GM23338 (cell line): ENCODE measurements around the gene BAAT. TPM values are rescaled to one million over a fixed set of nuclear protein-coding genes. Genes with fewer than 3 reads are reported as not detected.

Experiments used
- ATAC-seq: fragments of 200-7000 bp; cut with Tn5 transposase; 3 replicates; pipeline ENCODE4 v1.9.1; 2020
- DNase-seq: peaks from one replicate; pipeline ENCODE4 v3.0.0-alpha.2; 2015; ENCODE audit warnings: low spot score
- H2AFZ ChIP-seq: fragments of 200-600 bp; sonication (generic); 2 replicates; pipeline ENCODE4 v1.8.0; 2016; ENCODE audit warnings: antibody characterized with exemption, mild to moderate bottlenecking, moderate library complexity
- H3F3A ChIP-seq: fragments of 200-600 bp; sonication (generic); replicated peaks from 2 replicates; pipeline ENCODE4 v1.8.0; 2017; ENCODE audit warnings: antibody characterized with exemption, mixed run types, low read depth
- H3K27ac ChIP-seq: fragments of 200-600 bp; sonication (generic); 2 replicates; pipeline ENCODE4 v1.6.1; 2016; ENCODE audit warnings: low read depth
- H3K27me3 ChIP-seq: fragments of 200-600 bp; sonication (generic); 2 replicates; pipeline ENCODE4 v1.8.0; 2016; ENCODE audit warnings: mild to moderate bottlenecking, mixed run types, moderate library complexity; ENCODE audit not compliant: insufficient read depth
- H3K36me3 ChIP-seq: fragments of 200-600 bp; sonication (generic); 2 replicates; pipeline ENCODE4 v1.8.0; 2016; ENCODE audit warnings: mild to moderate bottlenecking; ENCODE audit not compliant: insufficient read depth
- H3K4me1 ChIP-seq: fragments of 200-600 bp; sonication (generic); 2 replicates; pipeline ENCODE4 v1.8.0; 2016; ENCODE audit warnings: mild to moderate bottlenecking, moderate library complexity; ENCODE audit not compliant: insufficient read depth
- H3K4me2 ChIP-seq: fragments of 200-600 bp; sonication (generic); 2 replicates; pipeline ENCODE4 v1.7.1; 2017; ENCODE audit warnings: mixed run types
- H3K4me3 ChIP-seq: fragments of 200-600 bp; sonication (generic); 2 replicates; pipeline ENCODE4 v1.6.1; 2016; ENCODE audit warnings: mixed run types
- H3K79me2 ChIP-seq: fragments of 200-600 bp; sonication (generic); replicated peaks from 2 replicates; pipeline ENCODE4 v1.8.0; 2017; ENCODE audit warnings: mild to moderate bottlenecking; ENCODE audit not compliant: insufficient read depth
- H3K9me2 ChIP-seq: fragments of 200-600 bp; sonication (generic); 2 replicates; pipeline ENCODE4 v1.8.0; 2017; ENCODE audit not compliant: insufficient read depth
- H4K20me1 ChIP-seq: fragments of 200-600 bp; sonication (generic); replicated peaks from 2 replicates; pipeline ENCODE4 v1.8.0; 2017; ENCODE audit warnings: mild to moderate bottlenecking; ENCODE audit not compliant: insufficient read depth
- H3K27ac Mint-ChIP-seq: 2 replicates; pipeline ENCODE4 v1.8.0; 2020; ENCODE audit warnings: inconsistent platforms, mild to moderate bottlenecking, moderate library complexity, mixed read lengths
- H3K27me3 Mint-ChIP-seq: 3 replicates; pipeline ENCODE4 v1.8.0; 2022; ENCODE audit warnings: low read depth, mild to moderate bottlenecking, moderate library complexity, mixed read lengths, inconsistent platforms; ENCODE audit not compliant: insufficient read depth, poor library complexity
- H3K36me3 Mint-ChIP-seq: 3 replicates; pipeline ENCODE4 v1.8.0; 2021; ENCODE audit warnings: low read depth, mild to moderate bottlenecking, inconsistent platforms, moderate library complexity, mixed read lengths
- H3K4me1 Mint-ChIP-seq: 3 replicates; pipeline ENCODE4 v1.8.0; 2020; ENCODE audit warnings: mild to moderate bottlenecking, inconsistent platforms, mixed read lengths
- H3K4me3 Mint-ChIP-seq: 3 replicates; pipeline ENCODE4 v1.8.0; 2021; ENCODE audit warnings: moderate library complexity, mild to moderate bottlenecking, inconsistent platforms, mixed read lengths
- H3K9me3 Mint-ChIP-seq: 3 replicates; pipeline ENCODE4 v1.8.0; 2020; ENCODE audit warnings: moderate library complexity, mild to moderate bottlenecking, inconsistent platforms, mixed read lengths
- CREB1 ChIP-seq: fragments of 250-450 bp; sonication (Bioruptor Pico); IDR thresholded peaks from 2 replicates; pipeline ENCODE4 v1.5.0; 2020; ENCODE audit warnings: low read depth, mild to moderate bottlenecking, moderate library complexity
- CTCF ChIP-seq, 2 experiments: fragments of 200-600 bp in 1 of 2; sonication (generic) in 1 of 2; conservative IDR thresholded peaks; 2 replicates each; pipeline versions ENCODE4 v1.5.1 to v1.6.1; 2016 to 2017; ENCODE audit warnings: antibody characterized with exemption in 2 of 2, low read depth in 2 of 2, mild to moderate bottlenecking in 2 of 2, moderate library complexity in 1 of 2
- ETS1 ChIP-seq: IDR thresholded peaks from 2 replicates; pipeline ENCODE4 v1.6.1; 2016; ENCODE audit warnings: antibody characterized with exemption
- EZH2 ChIP-seq: fragments of 200-600 bp; sonication (generic); IDR thresholded peaks from one replicate; pipeline ENCODE4 v1.8.0; 2017; ENCODE audit warnings: antibody characterized with exemption, mild to moderate bottlenecking, low read depth; ENCODE audit not compliant: unreplicated experiment
- EZH2phosphoT487 ChIP-seq: fragments of 200-600 bp; sonication (generic); IDR thresholded peaks from one replicate; pipeline ENCODE4 v1.8.1; 2018; ENCODE audit warnings: antibody characterized with exemption; ENCODE audit not compliant: unreplicated experiment
- JUNB ChIP-seq: IDR thresholded peaks from one replicate; pipeline ENCODE4 v1.6.1; 2016; ENCODE audit warnings: antibody characterized with exemption; ENCODE audit not compliant: unreplicated experiment
- NANOG ChIP-seq: IDR thresholded peaks from 2 replicates; pipeline ENCODE4 v1.6.1; 2016; ENCODE audit warnings: antibody characterized with exemption, borderline replicate concordance
- POLR2AphosphoS5 ChIP-seq: IDR thresholded peaks from 2 replicates; pipeline ENCODE4 v1.6.1; 2016; ENCODE audit warnings: antibody characterized with exemption, low read depth
- REST ChIP-seq: IDR thresholded peaks from one replicate; pipeline ENCODE4 v1.6.1; 2018; ENCODE audit warnings: antibody characterized with exemption; ENCODE audit not compliant: unreplicated experiment
- STAT1 ChIP-seq: IDR thresholded peaks from one replicate; pipeline ENCODE4 v1.6.1; 2016; ENCODE audit warnings: antibody characterized with exemption; ENCODE audit not compliant: unreplicated experiment
- ZNF114 ChIP-seq: fragments of 250-450 bp; sonication (Bioruptor Pico); IDR thresholded peaks from 2 replicates; pipeline ENCODE4 v1.5.0; 2020; ENCODE audit warnings: mild to moderate bottlenecking, moderate library complexity
- ZNF331 ChIP-seq: fragments of 250-450 bp; sonication (Bioruptor Pico); IDR thresholded peaks from 2 replicates; pipeline ENCODE4 v1.5.0; 2020; ENCODE audit warnings: low read depth, mild to moderate bottlenecking, moderate library complexity
- ZNF462 ChIP-seq: fragments of 250-450 bp; sonication (Bioruptor Pico); IDR thresholded peaks from 2 replicates; pipeline ENCODE4 v1.5.0; 2020; ENCODE audit warnings: mild to moderate bottlenecking, moderate library complexity
- polyA plus RNA-seq: library from polyadenylated mRNA; unstranded; fragments of >200 nt; fragmentation: Nextera tagmentation; extraction: Ambion mirVana; gene quantifications from 2 replicates; pipeline ENCODE4 v1.2.1, GENCODE V29; 2016
- total RNA-seq: library from RNA; depleted of rRNA; stranded (reverse); fragments of >200 nt; shearing (Covaris generic); gene quantifications from 2 replicates; pipeline ENCODE4 v1.2.3, GENCODE V29; 2014

BAAT gene
- total and polyA plus RNA-seq, 2 experiments from 2014 or later, result 0.08 to 0.14 TPM

GRCh38 chr9:101369286-101369685, 15.5 kb downstream of the BAAT start:
- no peak overlapping the region for H3K4me3 ChIP-seq
- H3K27me3 ChIP-seq, result no peaks in the 10 kb centered on the region
- DNase-seq (no peak), ATAC-seq (no peak)
- no peaks in the 10 kb centered on the region for H3K9me3 Mint-ChIP-seq
- H3K27ac Mint-ChIP-seq, result no peak overlapping the region
- no peaks in the 10 kb centered on the region for H3K36me3 Mint-ChIP-seq
- no peak overlapping the region for H3K27ac ChIP-seq
- no peaks in the 10 kb centered on the region for H3K79me2 ChIP-seq
- H3K4me1 ChIP-seq, result peaks cover 5% of the 10 kb centered on the region; the same call in 1 of the 2 replicates
- no peaks in the 10 kb centered on the region for H3K9me2 ChIP-seq
- H4K20me1 ChIP-seq, result no peaks in the 10 kb centered on the region
- H3K4me3 Mint-ChIP-seq, result no peak overlapping the region
- H3K36me3 ChIP-seq, result no peaks in the 10 kb centered on the region
- H3K4me2 ChIP-seq, result no peak overlapping the region
- no peak overlapping the region for H2AFZ ChIP-seq
- H3F3A ChIP-seq, result no peaks in the 10 kb centered on the region
- TF ChIP-seq ETS1 (no peak), CTCF (conservative IDR thresholded peaks at IDR 0.05; ENCODE audit: low read depth in 2 of 2) (no peak), REST (no peak), JUNB (no peak), STAT1 (no peak), ZNF114 (CRISPR knock-in tag) (no peak), EZH2phosphoT487 (no peak), ZNF331 (CRISPR knock-in tag) (no peak), POLR2AphosphoS5 (no peak), CREB1 (CRISPR knock-in tag) (no peak), EZH2 (no peak), NANOG (no peak), ZNF462 (CRISPR knock-in tag) (no peak)
- no peaks in the 10 kb centered on the region for H3K27me3 Mint-ChIP-seq
- H3K4me1 Mint-ChIP-seq, result peaks cover 10% of the 10 kb centered on the region; the same call in 2 of the 3 replicates
